Fibroblast of pulmonary artery (primary cell): ENCODE data around the gene ERVW-1.
"Not testable (repeated sequence)": the region's sequence is repeated elsewhere in the genome, so short reads cannot be mapped to it uniquely, and the experiment has no call there.

ENCODE experiments used
- DNase-seq: peaks from one replicate; pipeline ENCODE4 v3.0.0-alpha.2; 2010; ENCODE audit warnings: low read depth
- H3K4me3 ChIP-seq: replicated peaks from 2 replicates; pipeline ENCODE4 v1.5.1; 2011; ENCODE audit warnings: low read depth, mild to moderate bottlenecking, control low read depth, low read length, moderate library complexity
- CTCF ChIP-seq: IDR thresholded peaks from 2 replicates; pipeline ENCODE4 v1.5.1; 2011; ENCODE audit warnings: mild to moderate bottlenecking, control low read depth, low read length, inconsistent platforms; ENCODE audit errors: missing control alignments

Gene ERVW-1

GRCh38 chr7:92451645-92452044 lies 26.1 kb downstream of the ERVW-1 start:
- no peak overlapping the region for H3K4me3 ChIP-seq
- no peak for TF ChIP-seq CTCF
- no peak for DNase-seq

DNA sequence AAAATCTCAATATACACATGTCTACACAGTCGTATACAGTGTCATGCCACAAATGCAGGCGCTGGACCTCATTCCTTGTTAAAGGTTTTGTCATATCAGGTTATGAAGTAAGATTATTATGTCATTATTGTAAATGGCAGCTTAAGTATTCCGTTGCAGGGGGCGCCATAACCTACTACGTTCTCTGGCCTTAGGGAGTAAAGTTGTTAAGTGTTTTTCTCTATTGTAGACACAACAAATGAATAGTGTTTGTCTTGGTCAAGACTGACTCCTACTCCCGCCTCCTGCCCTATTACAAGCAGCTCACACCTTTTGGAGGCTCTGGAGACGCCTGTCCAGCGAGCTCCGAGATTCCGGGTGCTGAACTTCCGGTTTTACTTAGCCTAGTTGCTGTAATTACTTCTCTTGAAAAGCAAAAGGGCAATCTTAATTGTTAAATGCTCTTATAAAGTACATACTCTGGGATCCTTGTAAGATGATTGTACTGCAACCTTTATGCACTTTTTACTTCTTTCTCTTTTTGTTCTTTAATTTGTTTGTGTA lies 29.5 kb downstream of the ERVW-1 start:
- peak overlapping the region; percentile 66 for H3K4me3 ChIP-seq
- peak; percentile 67 for DNase-seq
- TF ChIP-seq CTCF = peak; percentile 54

DNA sequence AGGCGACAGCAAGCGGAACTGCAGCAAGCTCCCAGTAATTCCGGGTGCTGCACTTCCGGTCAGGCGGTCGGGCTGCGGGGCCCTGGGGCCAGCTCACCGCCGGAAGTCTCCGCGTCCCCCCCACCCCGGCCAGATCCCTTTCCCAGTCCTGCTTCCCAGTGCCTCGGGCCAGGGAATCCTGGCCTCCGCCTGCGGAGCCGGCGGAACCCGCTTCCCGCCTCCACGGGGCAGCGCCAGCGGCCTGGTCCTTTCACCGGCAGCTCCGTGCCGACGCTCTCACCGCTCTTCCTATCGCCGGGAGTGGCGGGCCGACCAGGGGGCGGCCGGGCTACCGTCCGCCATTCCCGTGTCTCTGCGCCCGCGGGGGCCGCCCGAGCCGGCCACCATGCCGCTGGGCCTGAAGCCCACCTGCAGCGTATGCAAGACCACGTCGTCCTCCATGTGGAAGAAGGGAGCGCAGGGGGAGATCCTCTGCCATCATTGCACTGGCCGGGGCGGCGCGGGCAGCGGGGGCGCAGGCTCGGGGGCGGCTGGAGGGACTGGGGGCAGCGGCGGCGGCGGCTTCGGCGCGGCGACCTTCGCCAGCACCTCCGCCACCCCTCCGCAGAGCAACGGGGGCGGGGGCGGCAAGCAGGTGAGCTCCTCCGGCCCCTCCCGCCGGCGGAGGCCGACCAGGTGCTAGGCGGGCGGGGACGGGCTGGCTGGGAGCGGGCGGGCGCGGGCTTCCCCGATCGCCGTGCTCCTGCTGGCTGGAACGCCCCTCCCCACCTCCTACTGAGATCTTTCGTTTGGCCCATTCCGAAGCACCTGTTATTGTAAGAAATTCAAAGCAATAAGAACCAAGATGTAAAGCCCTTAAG lies 30.2 kb downstream of the ERVW-1 start, which contains the start of gene GATAD1:
GATAD1 (plus strand) TSS at position 138 of the 860 bp plus-strand sequence; CDS start at position 386, 248 bp downstream.
- DNase-seq = peak; percentile 94
- peak within 1 kb of the TSS; percentile 66 for H3K4me3 ChIP-seq
- peak; percentile 90 for TF ChIP-seq CTCF

GRCh38 chr7:92446869-92447344 lies 30.8 kb downstream of the ERVW-1 start:
- no peak for TF ChIP-seq CTCF
- DNase-seq = no peak
- H3K4me3 ChIP-seq = peak overlapping the region; percentile 66

GRCh38 chr7:92442720-92443119 lies 35.0 kb downstream of the ERVW-1 start:
- DNase-seq, H3K4me3 ChIP-seq: not testable (repeated sequence)

DNA sequence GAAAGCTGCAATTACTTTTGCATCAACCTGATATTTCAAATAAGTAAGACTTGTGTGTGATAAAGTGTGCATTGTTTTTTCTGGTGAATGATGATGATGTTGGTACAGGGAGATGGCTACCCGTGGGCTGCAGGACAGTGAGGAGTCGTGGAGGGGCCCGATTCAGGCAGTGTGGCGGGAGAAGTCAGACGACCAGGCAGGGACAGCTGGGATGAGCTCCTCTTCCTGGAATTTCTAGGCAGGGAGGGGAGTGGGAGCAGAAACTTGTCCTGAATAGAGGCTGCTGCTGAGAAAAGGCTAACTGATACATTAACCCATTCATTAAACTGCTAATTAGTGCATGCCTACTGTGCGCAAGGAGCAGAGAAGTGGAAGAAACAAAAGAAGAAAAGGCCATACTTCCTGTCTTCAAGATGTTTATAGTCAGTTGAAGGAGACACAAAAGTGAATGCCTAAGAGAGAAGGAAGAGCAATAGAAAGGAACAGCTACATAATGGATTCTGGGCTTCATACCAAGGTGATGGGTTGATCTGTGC lies 39.7 kb downstream of the ERVW-1 start:
- no peak overlapping the region for H3K4me3 ChIP-seq
- no peak for TF ChIP-seq CTCF
- no peak for DNase-seq

DNA sequence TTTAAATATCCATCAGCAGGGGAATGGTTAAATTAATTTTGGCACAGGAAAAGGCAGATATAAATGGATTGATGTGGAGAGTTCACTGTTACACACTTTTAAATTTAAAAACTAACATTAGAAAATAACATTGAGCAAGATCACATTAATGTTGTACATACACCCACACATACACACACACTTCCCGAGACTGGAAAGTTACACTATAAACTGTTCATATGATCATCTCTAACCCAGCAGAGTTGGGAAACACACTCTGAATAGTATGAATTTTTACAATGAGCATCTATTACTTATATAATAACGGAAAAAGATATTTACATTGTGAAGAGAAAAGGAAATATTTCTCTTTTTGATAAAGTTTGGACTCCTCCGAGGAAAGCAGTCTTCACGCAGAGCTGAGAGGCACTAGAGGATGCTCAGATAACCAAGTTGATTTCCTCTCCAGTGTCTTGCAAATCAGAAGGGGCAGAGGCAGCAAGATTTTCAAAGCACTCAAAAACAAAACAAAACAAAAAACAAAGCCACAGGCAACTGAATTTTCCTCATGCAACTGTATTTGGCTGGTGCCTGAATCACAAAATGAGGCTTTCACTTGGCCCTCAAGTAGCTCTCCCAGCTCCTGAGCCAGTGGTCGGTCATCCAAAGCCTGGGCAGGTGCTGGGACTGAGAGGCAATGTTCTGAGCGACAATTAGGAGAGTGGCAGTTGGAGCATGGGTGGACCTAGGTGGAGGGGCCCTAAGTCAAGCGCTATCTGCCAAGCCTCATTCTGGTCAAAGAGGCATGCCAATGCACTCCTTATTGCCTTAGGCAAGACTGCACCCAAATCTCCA lies 40.9 kb downstream of the ERVW-1 start:
- no peak overlapping the region for H3K4me3 ChIP-seq
- peak; percentile 11 for DNase-seq
- no peak for TF ChIP-seq CTCF
